Measurements from ENCODE around the gene TMEM221. TPM values are rescaled to one million over a fixed set of nuclear protein-coding genes. Genes with fewer than 3 reads are reported as not detected.
A peak's percentile ranks its signal among the peaks of the same experiment; 100 is the strongest.

Gene TMEM221
- total and polyA plus RNA-seq, 9 of the 15 experiments (the other 6 are each of a cell fraction or from before 2014, with no cell fraction given): 0.06 to 0.35 TPM; not detected in 7

DNA sequence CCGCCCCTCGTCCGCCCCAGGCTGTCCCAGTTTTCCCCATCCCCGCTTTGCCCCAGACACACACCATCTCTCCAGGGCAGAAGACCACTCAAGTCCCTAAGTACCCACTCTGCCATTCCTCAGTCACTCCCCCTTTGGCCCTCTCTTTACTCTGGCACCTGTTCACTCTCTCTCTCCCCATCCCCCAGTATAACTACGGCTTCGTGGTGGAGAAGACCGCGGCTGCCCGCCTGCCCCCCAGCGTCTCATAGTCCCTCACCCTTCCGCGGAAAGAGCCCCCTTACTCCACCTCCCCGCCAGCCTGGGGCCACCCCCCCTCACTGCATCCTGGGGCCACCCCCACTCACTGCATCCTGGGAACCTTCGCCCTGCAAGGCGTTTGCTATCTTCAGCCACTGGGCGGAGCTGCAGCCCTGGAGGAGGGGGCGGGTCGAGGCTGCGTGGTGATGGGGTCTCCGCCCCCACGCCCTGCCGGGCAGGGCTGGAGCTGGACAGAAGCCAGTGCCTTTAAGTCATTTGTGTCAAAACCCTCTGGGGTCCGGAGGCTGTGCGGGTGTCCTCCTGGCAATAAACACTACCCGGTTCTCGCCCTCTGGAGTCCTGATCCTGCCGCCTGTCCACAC lies 23.6 kb downstream of the TMEM221 start (continued):
- TF ChIP-seq, protein P1, sequence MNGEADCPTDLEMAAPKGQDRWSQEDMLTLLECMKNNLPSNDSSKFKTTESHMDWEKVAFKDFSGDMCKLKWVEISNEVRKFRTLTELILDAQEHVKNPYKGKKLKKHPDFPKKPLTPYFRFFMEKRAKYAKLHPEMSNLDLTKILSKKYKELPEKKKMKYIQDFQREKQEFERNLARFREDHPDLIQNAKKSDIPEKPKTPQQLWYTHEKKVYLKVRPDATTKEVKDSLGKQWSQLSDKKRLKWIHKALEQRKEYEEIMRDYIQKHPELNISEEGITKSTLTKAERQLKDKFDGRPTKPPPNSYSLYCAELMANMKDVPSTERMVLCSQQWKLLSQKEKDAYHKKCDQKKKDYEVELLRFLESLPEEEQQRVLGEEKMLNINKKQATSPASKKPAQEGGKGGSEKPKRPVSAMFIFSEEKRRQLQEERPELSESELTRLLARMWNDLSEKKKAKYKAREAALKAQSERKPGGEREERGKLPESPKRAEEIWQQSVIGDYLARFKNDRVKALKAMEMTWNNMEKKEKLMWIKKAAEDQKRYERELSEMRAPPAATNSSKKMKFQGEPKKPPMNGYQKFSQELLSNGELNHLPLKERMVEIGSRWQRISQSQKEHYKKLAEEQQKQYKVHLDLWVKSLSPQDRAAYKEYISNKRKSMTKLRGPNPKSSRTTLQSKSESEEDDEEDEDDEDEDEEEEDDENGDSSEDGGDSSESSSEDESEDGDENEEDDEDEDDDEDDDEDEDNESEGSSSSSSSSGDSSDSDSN (IDR thresholded peaks at IDR 0.05; ENCODE audit: borderline replicate concordance in 1 of 2, low read depth in 2 of 2, low read length in 2 of 2): no peak
- TF ChIP-seq HDAC2 (IDR thresholded peaks at IDR 0.05): 0 out of 2 replicates have a peak, but pooled peaks have one; percentile 47
- TF ChIP-seq KLF13 (tag; IDR thresholded peaks at IDR 0.05; ENCODE audit: borderline replicate concordance, low read depth): peak; percentile 49; the same call in 1 of the 2 replicates
- no peak for TF ChIP-seq SREBF1 (IDR thresholded peaks at IDR 0.05; ENCODE audit: borderline replicate concordance, low read depth, low read length)
- TF ChIP-seq GATAD2A (IDR thresholded peaks at IDR 0.05): no peak
- TF ChIP-seq, protein P2, sequence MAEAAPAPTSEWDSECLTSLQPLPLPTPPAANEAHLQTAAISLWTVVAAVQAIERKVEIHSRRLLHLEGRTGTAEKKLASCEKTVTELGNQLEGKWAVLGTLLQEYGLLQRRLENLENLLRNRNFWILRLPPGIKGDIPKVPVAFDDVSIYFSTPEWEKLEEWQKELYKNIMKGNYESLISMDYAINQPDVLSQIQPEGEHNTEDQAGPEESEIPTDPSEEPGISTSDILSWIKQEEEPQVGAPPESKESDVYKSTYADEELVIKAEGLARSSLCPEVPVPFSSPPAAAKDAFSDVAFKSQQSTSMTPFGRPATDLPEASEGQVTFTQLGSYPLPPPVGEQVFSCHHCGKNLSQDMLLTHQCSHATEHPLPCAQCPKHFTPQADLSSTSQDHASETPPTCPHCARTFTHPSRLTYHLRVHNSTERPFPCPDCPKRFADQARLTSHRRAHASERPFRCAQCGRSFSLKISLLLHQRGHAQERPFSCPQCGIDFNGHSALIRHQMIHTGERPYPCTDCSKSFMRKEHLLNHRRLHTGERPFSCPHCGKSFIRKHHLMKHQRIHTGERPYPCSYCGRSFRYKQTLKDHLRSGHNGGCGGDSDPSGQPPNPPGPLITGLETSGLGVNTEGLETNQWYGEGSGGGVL (CRISPR knock-in tag; IDR thresholded peaks at IDR 0.05): no peak
- TF ChIP-seq ZKSCAN3 (CRISPR knock-in tag; IDR thresholded peaks at IDR 0.05): no peak
- TF ChIP-seq ZSCAN29 (IDR thresholded peaks at IDR 0.05): no peak
- TF ChIP-seq ZEB2 (IDR thresholded peaks at IDR 0.05): no peak
- TF ChIP-seq HNRNPLL (IDR thresholded peaks at IDR 0.05; ENCODE audit: low read depth, low read length, poor library complexity, severe bottlenecking): no peak
- TF ChIP-seq ZNF316 (IDR thresholded peaks at IDR 0.05): no peak
- no peak for TF ChIP-seq ESRRA (IDR thresholded peaks at IDR 0.05; ENCODE audit: borderline replicate concordance, low read depth)
- TF ChIP-seq KDM2B (CRISPR knock-in tag; IDR thresholded peaks at IDR 0.05): no peak
- no peak for TF ChIP-seq ZNF445 (CRISPR knock-in tag; IDR thresholded peaks at IDR 0.05; ENCODE audit: low read depth)
- no peak for TF ChIP-seq HMG20A (CRISPR knock-in tag; conservative IDR thresholded peaks at IDR 0.05)
- TF ChIP-seq SMARCA4 (IDR thresholded peaks at IDR 0.05): no peak
- no peak for TF ChIP-seq ZNF766 (CRISPR knock-in tag; conservative IDR thresholded peaks at IDR 0.05)
- TF ChIP-seq PYGO2 (tag; IDR thresholded peaks at IDR 0.05): no peak
- TF ChIP-seq, protein P3, sequence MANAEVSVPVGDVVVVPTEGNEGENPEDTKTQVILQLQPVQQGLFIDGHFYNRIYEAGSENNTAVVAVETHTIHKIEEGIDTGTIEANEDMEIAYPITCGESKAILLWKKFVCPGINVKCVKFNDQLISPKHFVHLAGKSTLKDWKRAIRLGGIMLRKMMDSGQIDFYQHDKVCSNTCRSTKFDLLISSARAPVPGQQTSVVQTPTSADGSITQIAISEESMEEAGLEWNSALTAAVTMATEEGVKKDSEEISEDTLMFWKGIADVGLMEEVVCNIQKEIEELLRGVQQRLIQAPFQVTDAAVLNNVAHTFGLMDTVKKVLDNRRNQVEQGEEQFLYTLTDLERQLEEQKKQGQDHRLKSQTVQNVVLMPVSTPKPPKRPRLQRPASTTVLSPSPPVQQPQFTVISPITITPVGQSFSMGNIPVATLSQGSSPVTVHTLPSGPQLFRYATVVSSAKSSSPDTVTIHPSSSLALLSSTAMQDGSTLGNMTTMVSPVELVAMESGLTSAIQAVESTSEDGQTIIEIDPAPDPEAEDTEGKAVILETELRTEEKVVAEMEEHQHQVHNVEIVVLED (CRISPR knock-in tag; IDR thresholded peaks at IDR 0.05): no peak
- TF ChIP-seq LEF1 (IDR thresholded peaks at IDR 0.05): no peak
- 0 out of 2 replicates have a peak, but pooled peaks have one; percentile 42 for TF ChIP-seq MTA3 (IDR thresholded peaks at IDR 0.05; ENCODE audit: borderline replicate concordance)
- no peak for TF ChIP-seq NCOA4 (IDR thresholded peaks at IDR 0.05; ENCODE audit: partially characterized antibody)
- TF ChIP-seq HDAC8 (tag; IDR thresholded peaks at IDR 0.05): no peak
- 0 out of 2 replicates have a peak, but pooled peaks have one; percentile 22 for TF ChIP-seq CREB1 (IDR thresholded peaks at IDR 0.05)
- no peak for TF ChIP-seq CREB1 (CRISPR knock-in tag; IDR thresholded peaks at IDR 0.05)
- no peak for TF ChIP-seq CEBPB (tag; IDR thresholded peaks at IDR 0.05)
- TF ChIP-seq ZNF311 (CRISPR knock-in tag; IDR thresholded peaks at IDR 0.05): no peak

Measured in K562 (cell line).